RPMI7951 (cell line): ENCODE results near the gene RANBP3. TPM values are rescaled to one million over a fixed set of nuclear protein-coding genes. Genes with fewer than 3 reads are reported as not detected.
"Not testable (repeated sequence)": the region's sequence is repeated elsewhere in the genome, so short reads cannot be mapped to it uniquely, and the experiment has no call there.

Experiments used
- DNase-seq: peaks from one replicate; pipeline ENCODE4 v3.0.0-alpha.2; 2012; ENCODE audit warnings: low read depth
- total RNA-seq: library from RNA; depleted of rRNA; stranded (reverse); fragments of >200 nt; shearing (Covaris generic); gene quantifications from 2 replicates; pipeline ENCODE4 v1.2.3, GENCODE V29; 2014

Gene RANBP3
- total RNA-seq, 1 experiment from 2014 or later = 54.9 TPM

GRCh38 chr19:5966215-5966614 lies 11.7 kb downstream of the RANBP3 start:
- DNase-seq = no peak

- no peak for DNase-seq
These were observed 12.9 kb downstream of the RANBP3 start for GRCh38 chr19:5964816-5965565.

- DNase-seq = no peak
These were observed 14.1 kb downstream of the RANBP3 start for GRCh38 chr19:5963855-5964254.

- DNase-seq = not testable (repeated sequence)
These were observed 14.7 kb downstream of the RANBP3 start for GRCh38 chr19:5963259-5963658.

GRCh38 chr19:5961969-5962945 lies 15.7 kb downstream of the RANBP3 start:
- no peak for DNase-seq

- not testable (repeated sequence) for DNase-seq
These were observed 16.3 kb downstream of the RANBP3 start for GRCh38 chr19:5961641-5961968.

GRCh38 chr19:5960005-5961001 lies 17.6 kb downstream of the RANBP3 start:
- no peak for DNase-seq

- no peak for DNase-seq
These were observed 18.5 kb downstream of the RANBP3 start for GRCh38 chr19:5959260-5960004.

- no peak for DNase-seq
These were observed 19.2 kb downstream of the RANBP3 start for GRCh38 chr19:5958851-5959122.

- no peak for DNase-seq
These were observed 19.7 kb downstream of the RANBP3 start for GRCh38 chr19:5958074-5958850.

GRCh38 chr19:5957170-5957569 lies 20.8 kb downstream of the RANBP3 start:
- no peak for DNase-seq

- no peak for DNase-seq
These were observed 21.2 kb downstream of the RANBP3 start for GRCh38 chr19:5956728-5957127.

GRCh38 chr19:5956323-5956722 lies 21.6 kb downstream of the RANBP3 start:
- DNase-seq = no peak

- peak; percentile 43 for DNase-seq
These were observed 22.4 kb downstream of the RANBP3 start for GRCh38 chr19:5955636-5955935.

- DNase-seq = no peak
These were observed 23.6 kb downstream of the RANBP3 start for GRCh38 chr19:5954293-5954692.

GRCh38 chr19:5953680-5954213 lies 24.2 kb downstream of the RANBP3 start:
- peak; percentile 77 for DNase-seq

- DNase-seq = peak; percentile 27
These were observed 24.8 kb downstream of the RANBP3 start for GRCh38 chr19:5953030-5953589.

GRCh38 chr19:5952193-5953029 lies 25.5 kb downstream of the RANBP3 start:
- no peak for DNase-seq

GRCh38 chr19:5951338-5951861 lies 26.5 kb downstream of the RANBP3 start:
- DNase-seq = no peak
